ENCODE measurements around the gene MICU2. TPM values are rescaled to one million over a fixed set of nuclear protein-coding genes. Genes with fewer than 3 reads are reported as not detected.

The MICU2 gene
- total and polyA plus RNA-seq, 8 donors: 20.9 to 110 (median 45.5) TPM

DNA sequence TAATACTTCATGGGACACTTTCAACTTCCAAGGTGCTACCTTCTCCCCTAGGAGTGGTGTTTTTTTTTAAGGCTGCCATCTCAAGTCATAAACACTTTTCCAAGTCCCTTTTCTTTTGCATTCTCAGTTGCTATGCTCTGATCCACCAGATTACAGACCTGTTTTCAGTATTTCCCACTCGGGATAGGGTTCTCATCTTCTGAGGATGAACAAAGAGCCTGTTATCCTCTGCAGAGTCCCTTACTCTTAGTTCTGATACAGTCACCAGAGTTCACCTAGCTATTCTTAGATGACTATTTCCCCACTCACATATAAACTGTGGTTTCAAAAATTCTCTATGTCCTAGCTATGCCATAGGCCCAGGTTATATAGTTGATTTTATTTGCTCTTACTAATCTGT is 160.8 kb downstream of the MICU2 start:
- no peak overlapping the region for H3K27ac ChIP-seq
- DNase-seq: no peak
- no peak overlapping the region for H3K4me3 ChIP-seq
- no peak for TF ChIP-seq POLR2AphosphoS5 (IDR thresholded peaks at IDR 0.05)
- no peak for TF ChIP-seq CTCF (IDR thresholded peaks at IDR 0.05)
- no peak for TF ChIP-seq POLR2A (IDR thresholded peaks at IDR 0.05)
- no peak for TF ChIP-seq EP300 (IDR thresholded peaks at IDR 0.05)
- peaks cover 0 to 2% (median 1%) of the 10 kb centered on the region in 4 donors for H3K9me3 ChIP-seq
- intact Hi-C loops (cut with DNase I; ENCODE audit: low total_unique reads): no loop called here
- H3K36me3 ChIP-seq: peaks cover 0 to 4% (median 0%) of the 10 kb centered on the region in 4 donors
- WGBS, 5 donors: 59 to 79% (median 65%) methylated on average over 1 of the region's 1 CpG
- H3K4me1 ChIP-seq: peaks cover 0 to 43% (median 3%) of the 10 kb centered on the region in 4 donors
- H3K27me3 ChIP-seq: no peaks in the 10 kb centered on the region

Small RNA genes within 50 kb of the gene (small RNA-seq; reads per million reads assigned to genes)
- gene RNU6-59P: 0 reads per million in 4 donors

Other genes with a start within 250 kb of the MICU2 start
- gene ZDHHC20, start 144.9 kb downstream of the MICU2 start, total RNA-seq: 100 to 1,000 TPM in 1 of 5 donors, 10 to 100 TPM in 4; 13.9 to 329 (median 55.4) TPM
- gene ZDHHC20, start 144.9 kb downstream of the MICU2 start, polyA plus RNA-seq: 10 to 100 TPM; 15.5 to 24.6 (median 16.4) TPM
- gene FGF9, start 66.9 kb upstream of the MICU2 start, total RNA-seq: 1 to 10 TPM in 1 of 5 donors, under 1 TPM in 2, not detected in 2; 0.14 to 2.2 (median 0.29) TPM
- gene FGF9, start 66.9 kb upstream of the MICU2 start, polyA plus RNA-seq: under 1 TPM; 0.20 to 0.61 (median 0.25) TPM